GM21723 (cell line): Measurements from ENCODE around the gene RAD51B.

ENCODE experiments used
- ATAC-seq: cut with Tn5 transposase; IDR thresholded peaks from one replicate; pipeline ENCODE4 v1.9.1; 2021; ENCODE audit warnings: mild to moderate bottlenecking, moderate library complexity; ENCODE audit not compliant: unreplicated experiment

RAD51B gene

GRCh38 chr14:68612049-68612448 lies 792.5 kb downstream of the RAD51B start:
- ATAC-seq = no peak

GRCh38 chr14:68616221-68616902 lies 796.8 kb downstream of the RAD51B start:
- no peak for ATAC-seq

DNA sequence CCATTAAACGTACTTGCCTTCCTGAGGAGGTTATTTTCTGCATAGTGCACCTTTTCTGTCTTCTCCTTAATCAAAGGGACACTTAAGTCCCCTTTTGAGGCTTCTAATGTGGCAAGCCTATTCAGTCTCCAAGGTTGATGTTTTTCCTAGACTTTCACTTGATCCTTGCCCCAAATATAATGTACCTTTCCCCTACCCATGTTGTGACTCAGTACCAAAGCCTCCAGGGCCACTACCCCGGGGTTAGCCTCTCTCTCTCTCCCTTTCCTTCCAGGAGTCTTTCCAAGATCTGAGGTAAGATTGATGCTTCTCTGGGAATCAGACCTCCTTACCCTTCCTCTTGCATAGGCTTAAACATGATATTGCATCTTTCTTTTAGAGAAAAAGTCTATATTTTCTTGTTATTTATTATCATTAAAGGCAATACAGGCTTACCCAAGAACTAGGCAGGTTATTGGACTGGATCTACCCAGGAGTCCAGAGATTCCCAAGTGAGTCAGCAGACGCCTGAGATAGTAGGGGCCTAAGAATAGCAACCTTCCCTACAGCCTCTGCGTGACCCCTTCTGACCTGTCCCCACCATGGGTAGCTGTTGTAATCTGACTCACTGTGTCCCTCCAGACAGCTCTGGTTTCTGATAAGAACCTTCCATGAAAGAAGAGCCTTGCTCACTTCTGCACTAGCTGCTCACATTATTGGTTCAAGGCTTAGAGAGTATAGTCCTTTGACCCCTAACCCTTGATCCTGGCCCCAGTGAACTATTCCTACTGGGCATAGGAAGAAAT lies 800.4 kb downstream of the RAD51B start:
- ATAC-seq = no peak

- ATAC-seq = no peak
Measured at GRCh38 chr14:68621400-68622365, 802.1 kb downstream of the RAD51B start.

DNA sequence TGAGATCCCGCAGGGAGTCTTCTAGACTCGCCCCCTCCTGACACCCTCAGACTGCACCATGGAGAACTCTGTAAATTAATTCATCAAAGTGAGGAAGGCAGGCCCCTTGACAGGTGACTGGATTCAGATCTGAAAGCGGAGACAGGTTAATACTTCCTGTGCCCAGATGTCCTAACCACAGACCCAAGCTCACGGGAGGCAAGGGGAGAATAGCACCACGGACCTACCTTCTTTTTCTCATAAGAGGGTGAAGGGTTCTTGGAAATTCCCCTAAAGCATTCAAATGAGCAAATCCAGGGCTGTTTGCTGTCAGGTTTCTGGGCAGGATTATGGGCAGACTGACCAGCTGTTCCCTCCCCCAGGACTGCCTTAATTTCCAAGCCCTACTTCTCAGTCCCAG lies 803.3 kb downstream of the RAD51B start:
- no peak for ATAC-seq

- ATAC-seq = no peak
Measured at GRCh38 chr14:68623307-68623706, 803.7 kb downstream of the RAD51B start.

- ATAC-seq = no peak
Measured at GRCh38 chr14:68623826-68624225, 804.2 kb downstream of the RAD51B start.

DNA sequence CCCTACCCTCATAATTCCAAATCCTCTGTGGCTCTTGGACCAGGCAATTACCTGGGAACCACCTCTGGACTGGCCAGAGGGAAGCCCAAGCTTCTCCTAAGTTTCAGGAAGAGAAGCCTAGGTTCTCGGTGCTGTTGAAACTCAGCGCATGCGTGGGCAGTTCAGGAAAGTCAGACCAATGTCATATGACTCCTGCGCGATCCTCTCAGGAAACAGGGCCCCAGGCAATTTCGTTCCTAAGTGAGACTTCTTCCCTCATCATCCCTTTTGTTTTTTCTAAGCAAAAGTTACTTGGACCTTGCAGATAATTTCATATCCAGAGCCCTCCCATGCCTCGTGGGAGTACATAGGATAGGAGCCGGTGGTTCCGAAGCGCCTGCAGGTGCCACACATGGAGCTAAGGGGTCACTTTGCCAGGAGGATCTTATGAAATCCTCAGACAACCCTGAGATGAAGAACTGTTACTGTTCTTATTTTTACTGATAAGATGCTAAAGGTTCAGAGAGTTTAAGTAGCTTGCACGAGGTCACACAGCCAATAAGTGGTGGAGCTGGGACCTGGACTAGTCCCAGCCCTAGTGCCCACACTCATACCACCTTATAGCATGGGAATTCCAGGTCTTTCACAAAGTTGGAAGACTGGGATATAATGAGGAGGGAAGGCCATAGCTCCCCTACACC lies 805.1 kb downstream of the RAD51B start:
- ATAC-seq = no peak

DNA sequence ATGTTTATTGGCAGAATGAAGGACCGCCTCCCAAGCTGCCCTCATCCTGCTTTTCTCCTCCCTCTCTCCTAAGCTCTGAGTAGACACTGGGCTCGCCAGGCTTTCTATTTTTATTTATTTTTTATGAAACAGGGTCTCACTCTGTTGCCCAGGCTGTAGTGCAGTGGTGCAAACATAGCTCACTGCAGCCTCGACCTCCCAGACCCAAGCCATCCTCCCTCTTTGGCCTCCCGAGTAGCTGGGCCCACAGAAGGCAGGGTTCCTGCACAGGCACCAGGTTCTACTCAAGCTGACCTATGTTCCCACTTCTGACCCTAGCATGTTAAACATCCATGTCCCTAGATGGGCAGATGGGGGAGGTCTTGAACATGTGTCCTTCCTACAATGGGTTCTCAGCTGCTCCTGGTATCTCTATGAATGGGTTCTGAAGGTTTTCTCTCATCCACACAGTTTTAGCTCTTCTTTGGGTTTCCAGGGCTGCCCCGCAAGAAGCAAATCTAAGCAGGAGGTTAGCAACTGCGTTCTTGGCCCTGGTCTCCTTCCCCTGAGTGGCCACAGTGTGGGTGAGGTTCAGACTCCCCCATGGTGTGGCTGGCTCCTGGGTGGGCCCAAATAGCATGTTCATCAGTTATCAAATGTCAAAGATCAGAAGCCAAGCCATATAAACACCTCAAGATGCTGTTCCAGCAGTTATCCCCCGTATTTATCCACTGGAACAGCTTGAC lies 805.9 kb downstream of the RAD51B start:
- ATAC-seq = no peak

DNA sequence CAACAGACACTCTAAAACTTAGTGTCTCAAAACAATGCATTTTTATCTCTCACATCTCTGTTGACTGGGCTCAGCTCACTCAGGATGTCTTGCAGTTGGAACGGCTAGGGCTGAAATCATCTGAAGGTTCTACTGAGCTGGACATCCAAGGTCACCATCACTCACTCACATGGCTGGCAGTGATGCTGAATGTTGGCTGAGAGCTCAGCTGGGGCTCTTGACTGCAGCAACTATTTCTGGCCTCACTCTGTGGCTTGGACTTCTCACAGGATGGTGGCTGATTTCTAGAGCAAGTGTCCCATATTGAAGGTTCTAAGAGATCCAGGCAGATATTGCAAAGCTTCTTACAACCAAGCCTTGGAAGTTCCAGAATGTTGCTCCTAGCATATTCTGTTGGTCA lies 806.8 kb downstream of the RAD51B start:
- no peak for ATAC-seq

GRCh38 chr14:68627050-68627867 lies 807.7 kb downstream of the RAD51B start:
- ATAC-seq = no peak

DNA sequence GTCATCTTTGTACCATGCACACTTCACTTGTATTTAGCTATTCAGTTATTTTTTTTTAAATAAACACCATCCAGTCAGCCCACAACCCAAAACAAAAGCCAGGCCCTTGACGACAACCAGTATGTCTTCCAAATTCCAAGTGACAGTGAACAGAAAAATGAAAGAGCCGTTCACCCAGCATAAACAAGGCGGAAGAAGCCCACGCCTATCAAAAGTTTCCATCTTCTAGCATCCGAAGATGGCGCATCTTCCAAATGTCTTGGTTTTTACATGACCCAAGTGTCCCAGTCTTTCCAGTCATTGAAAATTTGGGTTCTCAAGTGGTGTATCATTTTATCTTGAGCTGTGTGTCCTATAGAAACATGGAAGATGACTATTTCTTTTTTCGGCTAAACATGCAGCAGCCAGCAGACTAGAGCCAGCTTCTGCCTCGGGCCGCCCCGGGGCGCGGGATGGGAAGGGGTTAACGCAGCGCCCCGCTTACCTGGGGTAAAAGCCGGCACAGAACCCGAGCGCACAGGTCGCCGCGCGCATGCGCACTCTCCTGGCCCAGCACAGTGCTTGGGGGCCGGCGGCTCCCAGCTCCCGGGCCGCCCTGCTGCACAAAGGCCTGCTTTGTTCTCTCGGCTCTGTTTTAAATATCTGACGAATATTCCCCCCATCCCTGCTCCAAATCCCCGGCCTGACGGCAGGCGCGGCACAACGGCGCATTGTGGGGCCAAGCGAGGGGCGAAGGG lies 808.5 kb downstream of the RAD51B start:
- ATAC-seq = no peak

GRCh38 chr14:68628605-68629310 lies 809.2 kb downstream of the RAD51B start:
- ATAC-seq = no peak

GRCh38 chr14:68630081-68630571 lies 810.5 kb downstream of the RAD51B start:
- ATAC-seq = no peak

DNA sequence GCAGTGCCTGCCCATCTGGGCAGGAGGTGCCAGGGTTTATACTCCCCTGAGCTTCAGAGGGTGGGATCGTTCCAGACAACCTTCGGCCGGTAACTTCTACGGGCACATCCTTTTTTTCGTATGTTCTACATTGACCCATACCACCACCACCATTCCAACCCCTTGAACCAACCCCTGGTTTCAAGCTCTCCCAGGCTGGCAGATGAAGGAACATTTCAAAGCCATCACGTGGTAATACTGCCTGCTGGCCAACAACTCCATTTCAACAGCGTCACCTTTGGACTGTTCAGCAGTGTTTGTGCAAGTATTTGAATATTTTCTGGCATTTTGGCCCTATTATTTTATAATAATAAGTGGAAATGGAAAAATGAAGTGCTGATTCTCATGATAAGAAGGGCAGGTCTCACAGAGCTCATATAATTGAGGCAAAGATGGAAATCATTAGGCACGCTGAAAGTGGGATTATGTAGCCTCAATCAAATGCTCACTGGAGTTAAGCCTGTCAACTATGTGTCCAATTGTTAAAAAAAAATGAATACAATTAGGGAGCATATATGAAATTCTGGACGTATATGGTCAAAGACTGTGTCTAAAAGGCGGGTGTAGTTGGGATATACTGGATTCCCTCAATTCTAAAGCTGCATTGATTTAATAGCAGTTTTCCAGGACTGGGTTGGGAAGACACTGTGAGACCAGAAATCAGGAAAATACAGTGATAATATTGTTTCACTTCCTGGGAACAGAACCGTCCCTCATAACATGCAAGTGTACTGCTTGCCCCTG lies 811.2 kb downstream of the RAD51B start:
- ATAC-seq = no peak

GRCh38 chr14:68631394-68632053 lies 811.9 kb downstream of the RAD51B start:
- ATAC-seq = no peak
